NCI-H1417 (cell line): ENCODE data around the gene PMS1.

ENCODE experiments used
- DNase-seq, 3 experiments: peaks; one replicate each; lab custom pipeline; 2025; lab: John Stamatoyannopoulos, UW

Gene PMS1

GRCh38 chr2:189865826-189866225 is 81.6 kb downstream of the PMS1 start:
- no peak for DNase-seq

DNA sequence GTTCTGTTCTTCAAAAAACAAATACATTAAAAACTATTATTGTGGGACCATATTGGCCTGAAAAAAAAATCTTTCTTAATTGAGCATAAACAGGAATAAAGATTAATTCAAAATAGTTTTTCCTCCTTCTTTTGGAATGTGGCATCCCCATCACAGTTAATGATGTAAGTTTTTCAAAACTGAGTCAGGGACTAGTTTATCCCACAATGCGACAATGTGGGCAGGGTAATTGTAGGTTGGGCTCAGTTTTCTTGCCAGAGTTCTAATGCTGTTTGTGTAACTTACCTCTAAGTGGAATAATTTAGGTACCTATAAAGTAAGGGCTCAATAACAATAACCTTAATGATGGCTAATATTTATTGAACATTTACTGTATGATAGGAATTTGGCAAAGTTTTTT is 82.0 kb downstream of the PMS1 start:
- no peak for DNase-seq

- DNase-seq, result no peak
Measured at GRCh38 chr2:189868896-189869295, 84.6 kb downstream of the PMS1 start.

DNA sequence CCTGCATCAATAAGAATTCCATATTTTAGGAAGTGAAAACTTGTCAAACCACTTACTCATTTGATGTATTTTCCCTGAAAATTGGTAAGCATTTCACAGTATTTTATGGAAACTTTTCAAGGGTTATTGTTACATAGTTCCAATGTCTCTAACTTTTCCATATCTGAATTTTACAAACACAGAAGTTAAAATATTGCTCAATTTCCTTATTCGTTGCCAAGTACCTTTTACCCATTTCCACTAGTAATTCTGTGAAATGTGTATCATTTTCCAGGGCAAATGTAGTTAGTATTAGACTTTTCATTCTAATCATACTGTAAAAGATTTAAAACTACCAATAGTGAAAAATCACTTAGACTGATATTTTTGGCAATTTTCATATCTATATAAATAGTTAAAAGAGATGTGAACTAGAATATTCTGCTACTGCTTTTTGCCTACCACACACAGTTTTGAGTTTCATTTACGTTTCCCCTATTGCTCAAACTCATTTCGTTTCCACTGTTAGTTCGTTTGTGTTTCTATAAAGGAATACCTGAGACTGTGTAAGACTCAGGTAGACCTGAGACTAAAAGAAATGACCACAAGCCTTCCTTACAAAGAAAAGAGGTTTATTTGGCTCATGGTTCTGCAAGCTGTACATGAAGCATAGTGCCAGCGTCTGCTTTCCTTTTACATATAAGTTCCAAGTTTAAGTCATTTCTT is 86.3 kb downstream of the PMS1 start:
- DNase-seq, result no peak

- no peak for DNase-seq
Measured at GRCh38 chr2:189873696-189874095, 89.4 kb downstream of the PMS1 start.

- no peak for DNase-seq
Measured at GRCh38 chr2:189874586-189875320, 90.5 kb downstream of the PMS1 start.

DNA sequence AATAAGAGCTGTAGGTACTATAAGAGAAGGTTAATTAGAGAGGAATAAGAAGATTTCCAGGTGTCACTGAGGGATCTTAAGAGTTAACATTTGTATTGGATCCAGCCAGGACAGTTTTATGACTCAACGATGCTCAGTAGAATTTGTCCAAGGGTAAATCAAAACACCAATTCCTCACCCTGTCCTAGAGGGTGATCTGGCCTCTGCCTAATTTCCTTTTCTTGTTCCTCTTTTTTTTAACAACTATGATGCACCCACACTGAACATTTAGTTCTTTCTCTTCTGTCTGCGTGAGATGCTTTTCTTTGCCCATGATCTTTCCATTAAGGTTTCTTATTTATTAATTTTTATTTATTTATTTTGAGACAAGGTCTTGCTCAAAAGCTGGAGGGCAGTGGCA is 92.0 kb downstream of the PMS1 start:
- no peak for DNase-seq

GRCh38 chr2:189879716-189880081 is 95.4 kb downstream of the PMS1 start:
- no peak for DNase-seq

- no peak for DNase-seq
Measured at GRCh38 chr2:189880429-189880828, 96.2 kb downstream of the PMS1 start.

GRCh38 chr2:189880832-189881492 is 96.7 kb downstream of the PMS1 start:
- DNase-seq, result no peak

DNA sequence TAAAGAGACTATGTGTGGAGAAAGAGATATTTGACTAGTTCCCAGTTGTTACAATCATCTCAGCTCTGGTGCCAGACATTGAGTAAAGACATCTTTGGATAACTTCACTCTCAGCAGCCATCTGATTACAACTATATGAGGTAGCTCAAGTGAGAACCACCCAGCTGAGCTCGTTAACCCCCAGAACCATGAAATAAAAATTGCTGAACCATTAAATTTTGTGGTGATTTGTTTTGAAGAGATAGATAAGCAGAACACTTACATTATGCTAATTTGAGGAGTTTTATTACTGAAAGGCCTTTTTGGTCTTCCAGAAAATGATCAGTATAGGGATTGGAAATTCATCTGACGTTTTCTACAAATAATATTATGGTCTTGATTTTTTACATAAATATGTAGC is 101.1 kb downstream of the PMS1 start:
- DNase-seq, result no peak

- peak in 1 of 3 experiments; percentile 5 for DNase-seq
Measured at GRCh38 chr2:189892546-189893294, 108.5 kb downstream of the PMS1 start.

GRCh38 chr2:189896809-189897208 is 112.6 kb downstream of the PMS1 start:
- DNase-seq, result no peak

DNA sequence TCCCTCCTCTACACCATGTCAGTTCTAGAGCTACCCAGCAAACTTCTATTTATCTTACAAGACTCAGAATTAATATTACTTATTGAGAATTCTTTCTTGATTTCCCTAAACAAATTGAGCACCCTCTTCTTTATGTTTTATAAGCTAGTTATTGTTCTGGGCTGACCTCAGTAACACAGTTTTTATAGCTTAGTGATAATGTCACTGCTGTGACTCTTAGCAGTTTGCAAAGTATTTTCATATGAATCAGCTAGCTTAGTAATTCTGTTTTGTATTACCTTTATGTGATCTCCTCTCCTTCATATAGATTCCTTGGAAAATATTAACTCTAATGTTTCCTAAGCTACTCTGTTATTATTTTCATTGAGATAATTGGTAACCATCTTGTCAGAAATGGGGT is 114.9 kb downstream of the PMS1 start:
- DNase-seq, result no peak

- no peak for DNase-seq
Measured at GRCh38 chr2:189900726-189901125, 116.5 kb downstream of the PMS1 start.

GRCh38 chr2:189901664-189902063 is 117.4 kb downstream of the PMS1 start:
- DNase-seq, result no peak

DNA sequence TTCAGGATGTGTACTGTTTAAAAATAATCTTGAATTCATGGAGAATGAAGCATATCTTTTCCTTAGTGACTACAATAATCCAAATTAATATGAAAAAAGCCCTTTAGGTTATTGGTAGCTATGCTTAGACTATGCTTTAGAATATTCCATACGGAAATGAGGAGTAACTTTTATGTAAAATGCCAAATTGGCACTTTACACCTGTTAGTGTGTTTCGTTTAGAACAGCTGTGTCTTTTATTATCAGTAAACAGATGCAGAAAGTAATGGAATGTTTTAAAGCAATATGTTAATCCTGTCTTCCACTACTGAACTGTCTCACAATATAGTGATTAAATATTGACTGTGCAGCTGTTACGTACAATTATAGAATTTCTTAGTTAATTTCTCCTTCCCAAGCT is 129.6 kb downstream of the PMS1 start:
- no peak for DNase-seq

DNA sequence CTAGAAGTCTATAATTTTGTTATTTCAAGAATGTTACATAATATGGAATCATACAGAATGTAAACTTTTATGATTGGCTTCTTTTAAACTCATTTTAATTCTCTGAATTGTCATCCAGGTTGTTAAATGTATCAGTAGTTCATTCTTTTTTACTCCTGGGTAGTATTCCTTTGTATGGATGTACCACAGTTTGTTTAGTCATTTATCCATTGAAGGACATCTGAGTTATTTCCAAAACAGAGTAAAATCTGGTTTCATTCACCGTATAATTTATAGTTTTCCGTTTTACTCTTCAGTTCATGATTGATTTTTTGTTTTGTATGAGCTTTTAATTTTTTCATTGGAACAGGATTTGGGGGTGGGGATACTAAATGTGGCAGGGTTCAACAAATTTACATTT is 132.4 kb downstream of the PMS1 start:
- DNase-seq, result no peak
